ENCODE data around the gene ZBTB7C.

DNA sequence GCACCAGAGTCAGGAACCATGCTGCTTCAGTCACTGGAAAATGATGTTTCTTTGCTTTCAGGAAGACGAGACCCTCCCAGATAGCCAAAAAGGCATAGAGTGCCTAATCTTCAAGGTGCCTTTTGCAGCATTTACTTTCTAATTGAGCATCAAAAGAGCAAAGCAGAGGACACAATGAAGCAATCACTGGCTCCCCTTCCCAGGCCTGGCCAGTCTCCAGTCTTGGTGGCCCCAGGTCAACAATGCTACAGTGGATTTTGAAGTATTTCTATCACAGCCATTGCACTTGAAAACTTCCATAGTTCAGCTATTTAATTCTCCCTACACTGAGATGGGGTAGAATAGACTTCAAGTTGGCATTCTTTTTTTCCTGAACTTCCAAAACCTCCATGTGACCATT, 15.4 kb downstream of the ZBTB7C start:
- TF ChIP-seq, protein P1, sequence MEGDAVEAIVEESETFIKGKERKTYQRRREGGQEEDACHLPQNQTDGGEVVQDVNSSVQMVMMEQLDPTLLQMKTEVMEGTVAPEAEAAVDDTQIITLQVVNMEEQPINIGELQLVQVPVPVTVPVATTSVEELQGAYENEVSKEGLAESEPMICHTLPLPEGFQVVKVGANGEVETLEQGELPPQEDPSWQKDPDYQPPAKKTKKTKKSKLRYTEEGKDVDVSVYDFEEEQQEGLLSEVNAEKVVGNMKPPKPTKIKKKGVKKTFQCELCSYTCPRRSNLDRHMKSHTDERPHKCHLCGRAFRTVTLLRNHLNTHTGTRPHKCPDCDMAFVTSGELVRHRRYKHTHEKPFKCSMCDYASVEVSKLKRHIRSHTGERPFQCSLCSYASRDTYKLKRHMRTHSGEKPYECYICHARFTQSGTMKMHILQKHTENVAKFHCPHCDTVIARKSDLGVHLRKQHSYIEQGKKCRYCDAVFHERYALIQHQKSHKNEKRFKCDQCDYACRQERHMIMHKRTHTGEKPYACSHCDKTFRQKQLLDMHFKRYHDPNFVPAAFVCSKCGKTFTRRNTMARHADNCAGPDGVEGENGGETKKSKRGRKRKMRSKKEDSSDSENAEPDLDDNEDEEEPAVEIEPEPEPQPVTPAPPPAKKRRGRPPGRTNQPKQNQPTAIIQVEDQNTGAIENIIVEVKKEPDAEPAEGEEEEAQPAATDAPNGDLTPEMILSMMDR (IDR thresholded peaks at IDR 0.05): no peak
- no peak for TF ChIP-seq POLR2A (IDR thresholded peaks at IDR 0.05)
- no peak for TF ChIP-seq POLR2AphosphoS5 (IDR thresholded peaks at IDR 0.05)
